ENCODE results near the gene DNAAF6. TPM values are rescaled to one million over a fixed set of nuclear protein-coding genes. Genes with fewer than 3 reads are reported as not detected.

The DNAAF6 gene
- total RNA-seq, 1 donor from 2014 or later = 1.2 TPM

DNA sequence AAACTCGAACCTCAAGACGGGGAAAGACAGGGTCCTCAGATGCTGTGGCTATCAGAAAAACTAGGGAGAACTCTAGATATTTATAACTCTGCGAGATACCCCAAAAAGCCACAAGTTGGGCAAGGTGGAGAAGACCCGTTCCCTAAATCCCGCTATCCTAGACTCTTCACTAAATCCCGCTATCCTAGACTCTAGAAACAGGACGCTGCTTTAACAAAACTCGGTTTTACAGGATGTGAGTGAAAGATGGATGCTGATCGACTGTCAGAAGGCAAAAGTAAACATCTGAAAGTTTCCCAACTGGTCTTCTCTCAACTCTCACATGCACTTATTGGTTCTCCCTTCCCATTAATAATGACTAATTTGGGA is 270 bp downstream of the DNAAF6 start:
- Mint-ChIP-seq H3K27me3 (ENCODE audit: unreplicated experiment) (no peaks in the 10 kb centered on the region), H3K27ac (ENCODE audit: unreplicated experiment) (no peak overlapping the region), H3K4me1 (ENCODE audit: unreplicated experiment) (peaks cover 4% of the 10 kb centered on the region), H3K4me3 (ENCODE audit: unreplicated experiment) (no peak overlapping the region), H3K36me3 (ENCODE audit: low read depth, unreplicated experiment) (no peaks in the 10 kb centered on the region), H3K9me3 (ENCODE audit: unreplicated experiment) (no peaks in the 10 kb centered on the region)
- DNase-seq (ENCODE audit: low spot score) = no peak
- TF ChIP-seq, protein P1, sequence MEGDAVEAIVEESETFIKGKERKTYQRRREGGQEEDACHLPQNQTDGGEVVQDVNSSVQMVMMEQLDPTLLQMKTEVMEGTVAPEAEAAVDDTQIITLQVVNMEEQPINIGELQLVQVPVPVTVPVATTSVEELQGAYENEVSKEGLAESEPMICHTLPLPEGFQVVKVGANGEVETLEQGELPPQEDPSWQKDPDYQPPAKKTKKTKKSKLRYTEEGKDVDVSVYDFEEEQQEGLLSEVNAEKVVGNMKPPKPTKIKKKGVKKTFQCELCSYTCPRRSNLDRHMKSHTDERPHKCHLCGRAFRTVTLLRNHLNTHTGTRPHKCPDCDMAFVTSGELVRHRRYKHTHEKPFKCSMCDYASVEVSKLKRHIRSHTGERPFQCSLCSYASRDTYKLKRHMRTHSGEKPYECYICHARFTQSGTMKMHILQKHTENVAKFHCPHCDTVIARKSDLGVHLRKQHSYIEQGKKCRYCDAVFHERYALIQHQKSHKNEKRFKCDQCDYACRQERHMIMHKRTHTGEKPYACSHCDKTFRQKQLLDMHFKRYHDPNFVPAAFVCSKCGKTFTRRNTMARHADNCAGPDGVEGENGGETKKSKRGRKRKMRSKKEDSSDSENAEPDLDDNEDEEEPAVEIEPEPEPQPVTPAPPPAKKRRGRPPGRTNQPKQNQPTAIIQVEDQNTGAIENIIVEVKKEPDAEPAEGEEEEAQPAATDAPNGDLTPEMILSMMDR (IDR thresholded peaks at IDR 0.05; ENCODE audit: unreplicated experiment) = no peak

DNA sequence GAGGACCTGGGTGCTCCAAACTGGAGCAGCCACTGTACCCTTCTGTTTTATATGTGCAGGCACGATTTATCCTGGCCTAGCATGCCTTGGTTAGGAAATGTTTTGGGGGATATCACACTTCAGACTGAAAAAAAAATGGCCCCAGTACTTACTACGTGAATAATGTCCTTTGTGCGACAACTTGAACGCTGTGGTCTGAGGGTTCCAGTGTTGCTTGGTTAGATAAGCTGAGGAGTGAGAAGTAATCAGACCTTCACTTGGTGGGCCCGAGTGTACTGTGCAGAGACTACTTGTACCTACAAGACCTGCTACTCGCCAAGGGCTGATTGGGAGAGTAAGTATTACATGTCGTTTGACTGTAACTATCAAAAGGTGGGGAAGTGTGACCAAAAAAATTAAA is 678 bp downstream of the DNAAF6 start:
- Mint-ChIP-seq H3K9me3 (ENCODE audit: unreplicated experiment) (no peaks in the 10 kb centered on the region), H3K27me3 (ENCODE audit: unreplicated experiment) (no peaks in the 10 kb centered on the region), H3K4me3 (ENCODE audit: unreplicated experiment) (no peak overlapping the region), H3K36me3 (ENCODE audit: low read depth, unreplicated experiment) (no peaks in the 10 kb centered on the region), H3K4me1 (ENCODE audit: unreplicated experiment) (peaks cover 4% of the 10 kb centered on the region), H3K27ac (ENCODE audit: unreplicated experiment) (peak overlapping the region; percentile 72)
- no peak for DNase-seq (ENCODE audit: low spot score)
- TF ChIP-seq, protein P1 (IDR thresholded peaks at IDR 0.05; ENCODE audit: unreplicated experiment) = no peak

- Mint-ChIP-seq H3K27me3 (ENCODE audit: unreplicated experiment) (no peaks in the 10 kb centered on the region), H3K9me3 (ENCODE audit: unreplicated experiment) (no peaks in the 10 kb centered on the region), H3K4me1 (ENCODE audit: unreplicated experiment) (peaks cover 4% of the 10 kb centered on the region), H3K27ac (ENCODE audit: unreplicated experiment) (no peak overlapping the region), H3K36me3 (ENCODE audit: low read depth, unreplicated experiment) (no peaks in the 10 kb centered on the region), H3K4me3 (ENCODE audit: unreplicated experiment) (no peak overlapping the region)
- no peak for DNase-seq (ENCODE audit: low spot score)
- TF ChIP-seq, protein P1 (IDR thresholded peaks at IDR 0.05; ENCODE audit: unreplicated experiment) = no peak
These were observed 1.5 kb downstream of the DNAAF6 start for GRCh38 chrX:107207943-107208342.

- H3K9me3 Mint-ChIP-seq (ENCODE audit: unreplicated experiment) = no peaks in the 10 kb centered on the region
These were observed 7.1 kb downstream of the DNAAF6 start for GRCh38 chrX:107213477-107213876.

GRCh38 chrX:107226757-107227156 is 20.3 kb downstream of the DNAAF6 start:
- no peak overlapping the region for H3K4me3 Mint-ChIP-seq (ENCODE audit: unreplicated experiment)
- H3K36me3 Mint-ChIP-seq (ENCODE audit: low read depth, unreplicated experiment) = no peaks in the 10 kb centered on the region
- TF ChIP-seq, protein P1 (IDR thresholded peaks at IDR 0.05; ENCODE audit: unreplicated experiment) = no peak
- peaks cover 6% of the 10 kb centered on the region for H3K4me1 Mint-ChIP-seq (ENCODE audit: unreplicated experiment)
- H3K9me3 Mint-ChIP-seq (ENCODE audit: unreplicated experiment) = no peaks in the 10 kb centered on the region
- DNase-seq (ENCODE audit: low spot score) = no peak
- no peak overlapping the region for H3K27ac Mint-ChIP-seq (ENCODE audit: unreplicated experiment)
- H3K27me3 Mint-ChIP-seq (ENCODE audit: unreplicated experiment) = no peaks in the 10 kb centered on the region

More at GRCh38 chrX:107213477-107213876, 7.1 kb downstream of the DNAAF6 start:
- Mint-ChIP-seq H3K27ac (ENCODE audit: unreplicated experiment) (peak overlapping the region; percentile 95), H3K4me1 (ENCODE audit: unreplicated experiment) (peaks cover 12% of the 10 kb centered on the region), H3K27me3 (ENCODE audit: unreplicated experiment) (no peaks in the 10 kb centered on the region), H3K36me3 (ENCODE audit: low read depth, unreplicated experiment) (no peaks in the 10 kb centered on the region), H3K4me3 (ENCODE audit: unreplicated experiment) (no peak overlapping the region)
- TF ChIP-seq, protein P1 (IDR thresholded peaks at IDR 0.05; ENCODE audit: unreplicated experiment) = no peak
- DNase-seq (ENCODE audit: low spot score) = no peak
